HG03558 (cell line): ENCODE measurements around the gene ST3GAL5.

Experiments
- ATAC-seq: cut with Tn5 transposase; IDR thresholded peaks from one replicate; pipeline ENCODE4 v1.9.1; 2021; ENCODE audit warnings: moderate number of reproducible peaks; ENCODE audit not compliant: unreplicated experiment; ENCODE audit errors: extremely low read depth

Gene ST3GAL5

GRCh38 chr2:85871494-85872164 is 17.2 kb downstream of the ST3GAL5 start:
- no peak for ATAC-seq

- no peak for ATAC-seq
Observed at GRCh38 chr2:85868822-85869221, 20.0 kb downstream of the ST3GAL5 start.

GRCh38 chr2:85867556-85868292 is 21.1 kb downstream of the ST3GAL5 start:
- no peak for ATAC-seq

GRCh38 chr2:85867121-85867520 is 21.7 kb downstream of the ST3GAL5 start:
- no peak for ATAC-seq

GRCh38 chr2:85866165-85866659 is 22.6 kb downstream of the ST3GAL5 start:
- no peak for ATAC-seq

- peak; percentile 79 for ATAC-seq
Observed at GRCh38 chr2:85865539-85866164, 23.1 kb downstream of the ST3GAL5 start.

- ATAC-seq, result no peak
Observed at GRCh38 chr2:85864654-85865053, 24.1 kb downstream of the ST3GAL5 start.

GRCh38 chr2:85862426-85862825 is 26.4 kb downstream of the ST3GAL5 start:
- ATAC-seq, result no peak

- ATAC-seq, result no peak
Observed at GRCh38 chr2:85861650-85862049, 27.1 kb downstream of the ST3GAL5 start.

GRCh38 chr2:85861180-85861579 is 27.6 kb downstream of the ST3GAL5 start:
- no peak for ATAC-seq

- ATAC-seq, result no peak
Observed at GRCh38 chr2:85858841-85859240, 29.9 kb downstream of the ST3GAL5 start.

- ATAC-seq, result no peak
Observed at GRCh38 chr2:85854897-85855296, 33.9 kb downstream of the ST3GAL5 start.

- no peak for ATAC-seq
Observed at GRCh38 chr2:85854166-85854509, 34.7 kb downstream of the ST3GAL5 start.

- ATAC-seq, result peak; percentile 51
Observed at GRCh38 chr2:85853499-85854165, 35.2 kb downstream of the ST3GAL5 start.

GRCh38 chr2:85852937-85853498 is 35.8 kb downstream of the ST3GAL5 start:
- peak; percentile 38 for ATAC-seq

GRCh38 chr2:85852152-85852840 is 36.5 kb downstream of the ST3GAL5 start:
- ATAC-seq, result no peak

- ATAC-seq, result no peak
Observed at GRCh38 chr2:85851253-85852151, 37.3 kb downstream of the ST3GAL5 start.

- no peak for ATAC-seq
Observed at GRCh38 chr2:85850451-85850850, 38.3 kb downstream of the ST3GAL5 start.

GRCh38 chr2:85847051-85847588 is 41.7 kb downstream of the ST3GAL5 start:
- no peak for ATAC-seq
